ENCODE results near the gene MYO1H. TPM values are rescaled to one million over a fixed set of nuclear protein-coding genes. Genes with fewer than 3 reads are reported as not detected.
"Not testable (repeated sequence)": the region's sequence is repeated elsewhere in the genome, so short reads cannot be mapped to it uniquely, and the experiment has no call there.

The MYO1H gene
- total RNA-seq, 2 experiments from 2014 or later, result not detected

- Mint-ChIP-seq H3K4me1 (peaks cover 53% of the 10 kb centered on the region), H3K27ac (no peak overlapping the region), H3K27me3 (no peaks in the 10 kb centered on the region), H3K36me3 (ENCODE audit: low read depth) (peaks cover 23% of the 10 kb centered on the region), H3K4me3 (no peak overlapping the region), H3K9me3 (no peaks in the 10 kb centered on the region)
- ChIA-PET CTCF (interaction anchor here (1.4 kb wide), 1 partner anchor 29 kb away, joined by 3 read pairs; no protein-coding TSS in a partner anchor), POLR2A (interaction anchor here (0.6 kb wide), 1 partner anchor 79 kb away, joined by 3 read pairs; no protein-coding TSS in a partner anchor)
- DNase-seq, result no peak
These were observed 114.4 kb downstream of the MYO1H start for GRCh38 chr12:109461846-109462756.

- no peak for DNase-seq
- CTCF ChIA-PET, result interaction anchor here (0.6 to 0.9 kb wide), 2 partner anchors 11 to 14 kb away, joined by 3 to 4 read pairs; no protein-coding TSS in a partner anchor
- peak overlapping the region; percentile 50 for H3K27ac Mint-ChIP-seq
These were observed 115.4 kb downstream of the MYO1H start for GRCh38 chr12:109462868-109463692.

GRCh38 chr12:109463756-109464155 is 116.1 kb downstream of the MYO1H start:
- peaks cover 19% of the 10 kb centered on the region for H3K36me3 Mint-ChIP-seq (ENCODE audit: low read depth)
- H3K4me1 Mint-ChIP-seq, result peaks cover 45% of the 10 kb centered on the region
- no peak for DNase-seq
- no peaks in the 10 kb centered on the region for H3K9me3 Mint-ChIP-seq
- no peak overlapping the region for H3K4me3 Mint-ChIP-seq
- H3K27ac Mint-ChIP-seq, result no peak overlapping the region
- H3K27me3 Mint-ChIP-seq, result no peaks in the 10 kb centered on the region
- CTCF ChIA-PET, result interaction anchor here (0.9 kb wide), 1 partner anchor 10 kb away, joined by 4 read pairs; no protein-coding TSS in a partner anchor
- POLR2A ChIA-PET, result interaction anchor here (1.0 kb wide), 1 partner anchor 13 kb away, joined by 6 read pairs; the partner anchor contains the start of genes KCTD10 and UBE3B

More at GRCh38 chr12:109462868-109463692, 115.4 kb downstream of the MYO1H start:
- peaks cover 17% of the 10 kb centered on the region for H3K36me3 Mint-ChIP-seq (ENCODE audit: low read depth)
- H3K27me3 Mint-ChIP-seq, result no peaks in the 10 kb centered on the region
- H3K9me3 Mint-ChIP-seq, result no peaks in the 10 kb centered on the region
- POLR2A ChIA-PET, result interaction anchor here (1.0 kb wide), 1 partner anchor 14 kb away, joined by 6 read pairs; the partner anchor contains the start of genes KCTD10 and UBE3B
- H3K4me3 Mint-ChIP-seq, result no peak overlapping the region
- peaks cover 48% of the 10 kb centered on the region for H3K4me1 Mint-ChIP-seq

GRCh38 chr12:109464642-109465351 is 117.1 kb downstream of the MYO1H start:
- H3K36me3 Mint-ChIP-seq (ENCODE audit: low read depth), result peaks cover 18% of the 10 kb centered on the region
- no peak overlapping the region for H3K4me3 Mint-ChIP-seq
- no peaks in the 10 kb centered on the region for H3K9me3 Mint-ChIP-seq
- no peaks in the 10 kb centered on the region for H3K27me3 Mint-ChIP-seq
- no peak for DNase-seq
- CTCF ChIA-PET, result no interaction called here
- H3K4me1 Mint-ChIP-seq, result peaks cover 42% of the 10 kb centered on the region
- H3K27ac Mint-ChIP-seq, result no peak overlapping the region
- POLR2A ChIA-PET, result no interaction called here

GRCh38 chr12:109466305-109466704 is 118.6 kb downstream of the MYO1H start:
- H3K4me3 Mint-ChIP-seq, result no peak overlapping the region
- no peaks in the 10 kb centered on the region for H3K9me3 Mint-ChIP-seq
- no peak overlapping the region for H3K27ac Mint-ChIP-seq
- H3K36me3 Mint-ChIP-seq (ENCODE audit: low read depth), result peaks cover 24% of the 10 kb centered on the region
- H3K4me1 Mint-ChIP-seq, result peaks cover 48% of the 10 kb centered on the region
- ChIA-PET CTCF (interaction anchor here (1.1 kb wide), 1 partner anchor 10 kb away, joined by 3 read pairs; the partner anchor contains the start of gene KCTD10), POLR2A (interaction anchor here (1.7 kb wide), 1 partner anchor 11 kb away, joined by 7 read pairs; the partner anchor contains the start of genes KCTD10 and UBE3B)
- no peak for DNase-seq
- no peaks in the 10 kb centered on the region for H3K27me3 Mint-ChIP-seq

GRCh38 chr12:109466821-109467220 is 119.1 kb downstream of the MYO1H start:
- ChIA-PET CTCF (interaction anchor here (1.1 to 1.3 kb wide), 2 partner anchors 10 to 39 kb away, joined by 3 to 5 read pairs; partner anchors contain the start of gene KCTD10), POLR2A (interaction anchor here (1.7 kb wide), 1 partner anchor 10 kb away, joined by 7 read pairs; the partner anchor contains the start of genes KCTD10 and UBE3B)
- H3K36me3 Mint-ChIP-seq (ENCODE audit: low read depth), result peaks cover 24% of the 10 kb centered on the region
- peaks cover 43% of the 10 kb centered on the region for H3K4me1 Mint-ChIP-seq
- no peaks in the 10 kb centered on the region for H3K9me3 Mint-ChIP-seq
- H3K4me3 Mint-ChIP-seq, result no peak overlapping the region
- no peaks in the 10 kb centered on the region for H3K27me3 Mint-ChIP-seq
- H3K27ac Mint-ChIP-seq, result no peak overlapping the region
- DNase-seq, result no peak

GRCh38 chr12:109467978-109468676 is 120.4 kb downstream of the MYO1H start:
- POLR2A ChIA-PET, result interaction anchor here (1.4 to 1.7 kb wide), 2 partner anchors 9 kb away, joined by 7 read pairs; partner anchors contain the start of genes KCTD10 and UBE3B
- no peaks in the 10 kb centered on the region for H3K27me3 Mint-ChIP-seq
- H3K4me1 Mint-ChIP-seq, result peaks cover 32% of the 10 kb centered on the region
- no peaks in the 10 kb centered on the region for H3K9me3 Mint-ChIP-seq
- CTCF ChIA-PET, result interaction anchor here (1.3 kb wide), 1 partner anchor 40 kb away, joined by 5 read pairs; no protein-coding TSS in a partner anchor
- H3K4me3 Mint-ChIP-seq, result no peak overlapping the region
- H3K36me3 Mint-ChIP-seq (ENCODE audit: low read depth), result peaks cover 24% of the 10 kb centered on the region
- H3K27ac Mint-ChIP-seq, result no peak overlapping the region
- no peak for DNase-seq

- peak; percentile 20 for DNase-seq
- H3K4me3 Mint-ChIP-seq, result no peak overlapping the region
- H3K27ac Mint-ChIP-seq, result no peak overlapping the region
- CTCF ChIA-PET, result interaction anchor here (0.9 to 1.2 kb wide), 2 partner anchors 41 to 376 kb away, joined by 3 read pairs; no protein-coding TSS in a partner anchor
- no peaks in the 10 kb centered on the region for H3K27me3 Mint-ChIP-seq
- POLR2A ChIA-PET, result interaction anchor here (1.4 to 1.6 kb wide), 2 partner anchors 8 to 13 kb away, joined by 3 to 7 read pairs; partner anchors contain the start of genes KCTD10 and UBE3B
- peaks cover 22% of the 10 kb centered on the region for H3K4me1 Mint-ChIP-seq
- no peaks in the 10 kb centered on the region for H3K9me3 Mint-ChIP-seq
- peaks cover 24% of the 10 kb centered on the region for H3K36me3 Mint-ChIP-seq (ENCODE audit: low read depth)
These were observed 121.8 kb downstream of the MYO1H start for GRCh38 chr12:109469517-109469916.

GRCh38 chr12:109473006-109473405 is 125.3 kb downstream of the MYO1H start:
- CTCF ChIA-PET, result interaction anchor here (1.0 to 2.5 kb wide), 3 partner anchors 10 to 45 kb away, joined by 4 to 10 read pairs (median 5); no protein-coding TSS in a partner anchor

GRCh38 chr12:109473526-109474270 is 126.0 kb downstream of the MYO1H start:
- H3K9me3 Mint-ChIP-seq, DNase-seq, POLR2A ChIA-PET, H3K27ac Mint-ChIP-seq, H3K4me3 Mint-ChIP-seq, H3K27me3 Mint-ChIP-seq: not testable (repeated sequence)
- CTCF ChIA-PET, result interaction anchor here (0.6 to 2.5 kb wide), 4 partner anchors 10 to 373 kb away, joined by 3 to 10 read pairs (median 4); no protein-coding TSS in a partner anchor
- H3K36me3 Mint-ChIP-seq (ENCODE audit: low read depth), result peaks cover 14% of the 10 kb centered on the region
- H3K4me1 Mint-ChIP-seq, result peaks cover 49% of the 10 kb centered on the region

More at GRCh38 chr12:109473006-109473405, 125.3 kb downstream of the MYO1H start:
- no peak overlapping the region for H3K4me3 Mint-ChIP-seq
- peaks cover 47% of the 10 kb centered on the region for H3K4me1 Mint-ChIP-seq
- POLR2A ChIA-PET, result no interaction called here
- H3K9me3 Mint-ChIP-seq, result no peaks in the 10 kb centered on the region
- no peak overlapping the region for H3K27ac Mint-ChIP-seq
- DNase-seq, result no peak
- peaks cover 18% of the 10 kb centered on the region for H3K36me3 Mint-ChIP-seq (ENCODE audit: low read depth)
- no peaks in the 10 kb centered on the region for H3K27me3 Mint-ChIP-seq

- no peaks in the 10 kb centered on the region for H3K27me3 Mint-ChIP-seq
- peaks cover 50% of the 10 kb centered on the region for H3K4me1 Mint-ChIP-seq
- CTCF ChIA-PET, result interaction anchor here (2.5 to 2.7 kb wide), 2 partner anchors 42 kb away, joined by 10 to 13 read pairs; no protein-coding TSS in a partner anchor
- no peak for DNase-seq
- H3K9me3 Mint-ChIP-seq, result no peaks in the 10 kb centered on the region
- POLR2A ChIA-PET, result no interaction called here
- H3K27ac Mint-ChIP-seq, result no peak overlapping the region
- no peak overlapping the region for H3K4me3 Mint-ChIP-seq
- H3K36me3 Mint-ChIP-seq (ENCODE audit: low read depth), result peaks cover 10% of the 10 kb centered on the region
These were observed 127.4 kb downstream of the MYO1H start for GRCh38 chr12:109475121-109475520.
